ENCODE data around the gene ANK3. TPM values are rescaled to one million over a fixed set of nuclear protein-coding genes. Genes with fewer than 3 reads are reported as not detected.

Gene ANK3
- total RNA-seq, 2 donors from 2014 or later, result 65.0 to 79.5 TPM

DNA sequence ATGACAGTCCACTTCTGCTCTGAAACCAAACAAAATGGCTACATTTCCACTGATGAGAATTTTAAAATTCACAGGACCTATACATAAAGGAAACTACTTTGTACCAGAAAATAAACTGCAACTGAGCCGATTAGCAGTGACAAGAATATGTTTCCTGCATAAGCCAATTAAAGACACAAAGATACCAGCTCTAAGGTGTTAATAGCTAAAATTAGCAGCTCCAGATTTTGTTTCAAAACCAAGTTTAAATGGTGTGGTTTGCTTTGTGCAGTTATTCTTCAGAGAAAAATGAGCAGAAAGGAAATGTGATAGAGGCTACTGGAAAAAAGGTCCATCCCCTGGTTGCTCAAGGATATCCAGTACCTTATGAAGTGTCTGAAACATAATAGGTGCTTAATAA lies 123.2 kb downstream of the ANK3 start:
- Mint-ChIP-seq H3K27me3 (ENCODE audit: insufficient read depth) (no peaks in the 10 kb centered on the region), H3K9me3 (no peaks in the 10 kb centered on the region), H3K27ac (no peak overlapping the region), H3K36me3 (ENCODE audit: low read depth) (peaks cover 3% of the 10 kb centered on the region), H3K4me3 (no peak overlapping the region), H3K4me1 (peaks cover 26% of the 10 kb centered on the region)
- no peak overlapping the region for H3K9ac ChIP-seq (ENCODE audit: extremely low read depth, low read length, poor library complexity, severe bottlenecking)
- peaks cover 16% of the 10 kb centered on the region for H3K4me1 ChIP-seq (ENCODE audit: control insufficient read depth, insufficient read depth, low read length)
- 63 to 100% methylated on average over 1 of the region's 1 CpG for WGBS, 2 experiments (ENCODE audit: insufficient coverage in 1 of 2, insufficient read length in 1 of 2)
- TF ChIP-seq, protein P1, sequence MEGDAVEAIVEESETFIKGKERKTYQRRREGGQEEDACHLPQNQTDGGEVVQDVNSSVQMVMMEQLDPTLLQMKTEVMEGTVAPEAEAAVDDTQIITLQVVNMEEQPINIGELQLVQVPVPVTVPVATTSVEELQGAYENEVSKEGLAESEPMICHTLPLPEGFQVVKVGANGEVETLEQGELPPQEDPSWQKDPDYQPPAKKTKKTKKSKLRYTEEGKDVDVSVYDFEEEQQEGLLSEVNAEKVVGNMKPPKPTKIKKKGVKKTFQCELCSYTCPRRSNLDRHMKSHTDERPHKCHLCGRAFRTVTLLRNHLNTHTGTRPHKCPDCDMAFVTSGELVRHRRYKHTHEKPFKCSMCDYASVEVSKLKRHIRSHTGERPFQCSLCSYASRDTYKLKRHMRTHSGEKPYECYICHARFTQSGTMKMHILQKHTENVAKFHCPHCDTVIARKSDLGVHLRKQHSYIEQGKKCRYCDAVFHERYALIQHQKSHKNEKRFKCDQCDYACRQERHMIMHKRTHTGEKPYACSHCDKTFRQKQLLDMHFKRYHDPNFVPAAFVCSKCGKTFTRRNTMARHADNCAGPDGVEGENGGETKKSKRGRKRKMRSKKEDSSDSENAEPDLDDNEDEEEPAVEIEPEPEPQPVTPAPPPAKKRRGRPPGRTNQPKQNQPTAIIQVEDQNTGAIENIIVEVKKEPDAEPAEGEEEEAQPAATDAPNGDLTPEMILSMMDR (conservative IDR thresholded peaks at IDR 0.05), result no peak
- H3K27ac ChIP-seq (ENCODE audit: low read depth, low read length), result no peak overlapping the region
- H3K27me3 ChIP-seq (ENCODE audit: control insufficient read depth, insufficient read depth, low read length, poor library complexity, severe bottlenecking), result no peaks in the 10 kb centered on the region
- H3K9me3 ChIP-seq (ENCODE audit: control insufficient read depth, low read length), result no peaks in the 10 kb centered on the region
- no peaks in the 10 kb centered on the region for H3K36me3 ChIP-seq (ENCODE audit: control insufficient read depth, insufficient read depth, low read length)
- no peak for DNase-seq
- H3K4me3 ChIP-seq (ENCODE audit: low read length), result no peak overlapping the region

DNA sequence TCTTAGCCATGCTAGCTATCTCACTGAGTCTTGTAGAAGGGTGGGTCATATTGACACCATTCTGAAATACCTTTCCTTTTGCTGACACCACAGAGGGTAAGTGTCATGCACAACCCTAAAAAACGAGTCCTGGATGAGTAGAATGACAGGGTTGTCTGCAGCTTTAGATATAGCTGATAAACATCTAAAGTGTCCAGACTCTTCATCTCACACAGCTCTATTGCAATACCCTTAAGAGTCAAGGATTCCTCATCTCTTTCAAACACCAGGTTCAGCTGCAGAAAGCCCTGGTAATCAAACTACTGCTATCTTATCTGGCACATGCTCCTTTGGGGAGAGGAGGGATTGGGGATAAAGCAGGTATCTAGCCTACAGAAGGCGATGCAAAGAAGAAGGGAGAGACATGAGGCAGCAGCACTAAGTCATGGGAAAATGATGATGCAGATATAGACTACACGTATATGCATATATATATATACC lies 127.0 kb downstream of the ANK3 start:
- Histone ChIP-seq H3K27ac (ENCODE audit: low read depth, low read length) (no peak overlapping the region), H3K4me3 (ENCODE audit: low read length) (no peak overlapping the region), H3K36me3 (ENCODE audit: control insufficient read depth, insufficient read depth, low read length) (no peaks in the 10 kb centered on the region), H3K27me3 (ENCODE audit: control insufficient read depth, insufficient read depth, low read length, poor library complexity, severe bottlenecking) (no peaks in the 10 kb centered on the region), H3K9me3 (ENCODE audit: control insufficient read depth, low read length) (no peaks in the 10 kb centered on the region), H3K4me1 (ENCODE audit: control insufficient read depth, insufficient read depth, low read length) (peaks cover 28% of the 10 kb centered on the region), H3K9ac (ENCODE audit: extremely low read depth, low read length, poor library complexity, severe bottlenecking) (no peak overlapping the region)
- Mint-ChIP-seq H3K4me1 (peaks cover 37% of the 10 kb centered on the region), H3K27ac (no peak overlapping the region), H3K9me3 (no peaks in the 10 kb centered on the region), H3K4me3 (no peak overlapping the region), H3K27me3 (ENCODE audit: insufficient read depth) (no peaks in the 10 kb centered on the region), H3K36me3 (ENCODE audit: low read depth) (peaks cover 5% of the 10 kb centered on the region)
- 65 to 100% methylated on average over 1 to 2 of the region's 3 CpGs for WGBS, 2 experiments (ENCODE audit: insufficient coverage in 1 of 2, insufficient read length in 1 of 2)
- TF ChIP-seq, protein P1 (conservative IDR thresholded peaks at IDR 0.05), result no peak
- no peak for DNase-seq

DNA sequence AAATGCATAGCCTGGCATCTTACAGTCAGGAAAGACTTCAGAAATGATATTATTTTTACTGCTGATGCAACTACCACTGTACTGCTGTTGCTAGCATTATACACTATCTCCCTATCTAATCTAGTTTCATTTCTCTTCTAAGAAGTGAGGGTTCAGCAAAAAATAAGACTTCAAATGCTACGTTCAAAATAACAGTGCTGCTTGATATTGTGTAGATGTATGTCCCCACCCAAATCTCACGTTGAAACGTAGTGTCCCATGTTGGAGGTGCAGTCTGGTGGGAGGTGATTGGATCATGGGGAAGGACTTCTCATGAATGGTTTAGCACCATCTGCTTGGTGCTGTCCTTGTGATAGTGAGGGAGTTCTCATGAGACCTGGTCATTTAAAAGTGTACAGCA lies 129.4 kb downstream of the ANK3 start:
- 95 to 96% methylated on average over 3 of the region's 3 CpGs for WGBS, 2 experiments (ENCODE audit: insufficient coverage in 1 of 2, insufficient read length in 1 of 2)
- Mint-ChIP-seq H3K36me3 (ENCODE audit: low read depth) (peaks cover 5% of the 10 kb centered on the region), H3K27me3 (ENCODE audit: insufficient read depth) (no peaks in the 10 kb centered on the region), H3K9me3 (no peaks in the 10 kb centered on the region), H3K27ac (no peak overlapping the region), H3K4me1 (peaks cover 29% of the 10 kb centered on the region), H3K4me3 (no peak overlapping the region)
- no peak for DNase-seq
- peaks cover 30% of the 10 kb centered on the region for H3K4me1 ChIP-seq (ENCODE audit: control insufficient read depth, insufficient read depth, low read length)
- H3K27ac ChIP-seq (ENCODE audit: low read depth, low read length), result no peak overlapping the region
- no peak overlapping the region for H3K4me3 ChIP-seq (ENCODE audit: low read length)
- H3K9me3 ChIP-seq (ENCODE audit: control insufficient read depth, low read length), result no peaks in the 10 kb centered on the region
- no peak overlapping the region for H3K9ac ChIP-seq (ENCODE audit: extremely low read depth, low read length, poor library complexity, severe bottlenecking)
- TF ChIP-seq, protein P1 (conservative IDR thresholded peaks at IDR 0.05), result no peak
- H3K27me3 ChIP-seq (ENCODE audit: control insufficient read depth, insufficient read depth, low read length, poor library complexity, severe bottlenecking), result no peaks in the 10 kb centered on the region
- H3K36me3 ChIP-seq (ENCODE audit: control insufficient read depth, insufficient read depth, low read length), result no peaks in the 10 kb centered on the region
